WTC11 (cell line): Measurements from ENCODE around the gene ZBTB20.

ENCODE experiments used
- ESRRA ChIP-seq: sonication (generic); formaldehyde crosslinking; IDR thresholded peaks from 2 replicates; pipeline ENCODE4 v1.8.1; 2022; ENCODE audit warnings: mild to moderate bottlenecking, missing genetic modification reagents, borderline replicate concordance
- ZNF232 ChIP-seq: sonication (generic); formaldehyde crosslinking; IDR thresholded peaks from 2 replicates; pipeline ENCODE4 v1.8.0; 2022; ENCODE audit warnings: mild to moderate bottlenecking, missing genetic modification reagents
- TF ChIP-seq, protein P1 (sequence below): fragments of 200-600 bp; IDR thresholded peaks from 2 replicates; pipeline ENCODE4 v1.8.0; 2022; ENCODE audit warnings: antibody characterized with exemption
- TF ChIP-seq, protein P2 (sequence below): fragments of 250-450 bp; sonication (Bioruptor Pico); IDR thresholded peaks from 2 replicates; pipeline ENCODE4 v1.9.0; 2021; ENCODE audit warnings: moderate library complexity, mild to moderate bottlenecking, inconsistent platforms, borderline replicate concordance
- TF ChIP-seq, protein P3 (sequence below): sonication (generic); formaldehyde crosslinking; IDR thresholded peaks from 2 replicates; pipeline ENCODE4 v1.8.1; 2023; ENCODE audit warnings: mild to moderate bottlenecking, missing genetic modification reagents

DNA sequence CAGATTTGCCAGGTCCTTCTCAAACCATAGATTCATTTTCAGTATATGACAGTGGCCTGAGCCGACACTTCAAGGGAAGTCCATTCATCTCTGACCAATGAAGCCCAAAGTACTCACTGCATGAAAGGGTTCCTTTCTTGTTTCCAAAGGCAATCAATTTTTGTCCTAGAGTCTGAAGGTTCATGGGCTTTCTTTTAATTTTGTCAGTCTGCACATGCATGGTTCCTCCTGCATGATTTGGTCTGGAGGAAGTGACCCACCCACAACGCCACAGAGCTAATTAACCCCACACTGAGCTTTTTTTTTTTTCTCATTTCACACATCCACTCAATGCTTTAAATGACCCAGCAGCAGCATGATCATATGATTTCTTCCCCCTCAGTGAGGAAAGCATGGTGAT lies 636.9 kb downstream of the ZBTB20 start:
- TF ChIP-seq ZNF232 (CRISPR knock-in tag), result no peak
- TF ChIP-seq, protein P1, sequence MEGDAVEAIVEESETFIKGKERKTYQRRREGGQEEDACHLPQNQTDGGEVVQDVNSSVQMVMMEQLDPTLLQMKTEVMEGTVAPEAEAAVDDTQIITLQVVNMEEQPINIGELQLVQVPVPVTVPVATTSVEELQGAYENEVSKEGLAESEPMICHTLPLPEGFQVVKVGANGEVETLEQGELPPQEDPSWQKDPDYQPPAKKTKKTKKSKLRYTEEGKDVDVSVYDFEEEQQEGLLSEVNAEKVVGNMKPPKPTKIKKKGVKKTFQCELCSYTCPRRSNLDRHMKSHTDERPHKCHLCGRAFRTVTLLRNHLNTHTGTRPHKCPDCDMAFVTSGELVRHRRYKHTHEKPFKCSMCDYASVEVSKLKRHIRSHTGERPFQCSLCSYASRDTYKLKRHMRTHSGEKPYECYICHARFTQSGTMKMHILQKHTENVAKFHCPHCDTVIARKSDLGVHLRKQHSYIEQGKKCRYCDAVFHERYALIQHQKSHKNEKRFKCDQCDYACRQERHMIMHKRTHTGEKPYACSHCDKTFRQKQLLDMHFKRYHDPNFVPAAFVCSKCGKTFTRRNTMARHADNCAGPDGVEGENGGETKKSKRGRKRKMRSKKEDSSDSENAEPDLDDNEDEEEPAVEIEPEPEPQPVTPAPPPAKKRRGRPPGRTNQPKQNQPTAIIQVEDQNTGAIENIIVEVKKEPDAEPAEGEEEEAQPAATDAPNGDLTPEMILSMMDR, result no peak
- TF ChIP-seq ESRRA, result no peak
- TF ChIP-seq, protein P2, sequence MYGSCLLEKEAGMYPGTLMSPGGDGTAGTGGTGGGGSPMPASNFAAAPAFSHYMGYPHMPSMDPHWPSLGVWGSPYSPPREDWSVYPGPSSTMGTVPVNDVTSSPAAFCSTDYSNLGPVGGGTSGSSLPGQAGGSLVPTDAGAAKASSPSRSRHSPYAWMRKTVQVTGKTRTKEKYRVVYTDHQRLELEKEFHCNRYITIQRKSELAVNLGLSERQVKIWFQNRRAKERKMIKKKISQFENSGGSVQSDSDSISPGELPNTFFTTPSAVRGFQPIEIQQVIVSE (CRISPR knock-in tag), result no peak
- TF ChIP-seq, protein P3, sequence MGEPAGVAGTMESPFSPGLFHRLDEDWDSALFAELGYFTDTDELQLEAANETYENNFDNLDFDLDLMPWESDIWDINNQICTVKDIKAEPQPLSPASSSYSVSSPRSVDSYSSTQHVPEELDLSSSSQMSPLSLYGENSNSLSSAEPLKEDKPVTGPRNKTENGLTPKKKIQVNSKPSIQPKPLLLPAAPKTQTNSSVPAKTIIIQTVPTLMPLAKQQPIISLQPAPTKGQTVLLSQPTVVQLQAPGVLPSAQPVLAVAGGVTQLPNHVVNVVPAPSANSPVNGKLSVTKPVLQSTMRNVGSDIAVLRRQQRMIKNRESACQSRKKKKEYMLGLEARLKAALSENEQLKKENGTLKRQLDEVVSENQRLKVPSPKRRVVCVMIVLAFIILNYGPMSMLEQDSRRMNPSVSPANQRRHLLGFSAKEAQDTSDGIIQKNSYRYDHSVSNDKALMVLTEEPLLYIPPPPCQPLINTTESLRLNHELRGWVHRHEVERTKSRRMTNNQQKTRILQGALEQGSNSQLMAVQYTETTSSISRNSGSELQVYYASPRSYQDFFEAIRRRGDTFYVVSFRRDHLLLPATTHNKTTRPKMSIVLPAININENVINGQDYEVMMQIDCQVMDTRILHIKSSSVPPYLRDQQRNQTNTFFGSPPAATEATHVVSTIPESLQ (CRISPR knock-in tag), result no peak
